CD4-positive, alpha-beta T cell treated with Interleukin-1 beta for 1 hour (primary cell): ENCODE data around the gene CHN2.

Source experiments
- DNase-seq, 2 donors: peaks; one replicate each; pipeline ENCODE4 v3.0.0-alpha.2; 2020 to 2022

The CHN2 gene

DNA sequence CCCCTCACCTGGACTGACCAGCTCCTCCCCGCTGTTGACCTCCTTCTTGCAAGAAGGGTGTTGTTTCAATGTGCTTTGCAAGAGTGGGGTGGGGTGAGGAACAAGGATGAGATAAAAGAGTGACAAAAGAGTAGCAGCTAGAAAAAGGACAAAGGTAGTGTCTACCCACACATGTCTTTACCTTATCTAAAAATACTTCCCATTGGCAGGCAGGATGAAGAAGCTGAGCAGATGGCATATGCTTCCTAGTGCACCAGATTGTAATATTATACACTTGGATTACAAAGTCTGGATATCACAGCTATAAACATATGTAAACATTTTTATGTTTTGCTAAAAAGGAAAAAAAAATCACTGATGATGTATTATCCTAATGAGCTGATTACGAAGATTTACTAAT is 34.5 kb downstream of the CHN2 start:
- no peak for DNase-seq

GRCh38 chr7:29229946-29230345 is 35.4 kb downstream of the CHN2 start:
- DNase-seq, result no peak

- no peak for DNase-seq
Measured at GRCh38 chr7:29230871-29231345, 36.3 kb downstream of the CHN2 start.

- DNase-seq, result no peak
Measured at GRCh38 chr7:29231671-29232232, 37.2 kb downstream of the CHN2 start.

- no peak for DNase-seq
Measured at GRCh38 chr7:29234438-29234837, 39.9 kb downstream of the CHN2 start.

- DNase-seq, result no peak
Measured at GRCh38 chr7:29236071-29236580, 41.6 kb downstream of the CHN2 start.

- no peak for DNase-seq
Measured at GRCh38 chr7:29236649-29237048, 42.1 kb downstream of the CHN2 start.

DNA sequence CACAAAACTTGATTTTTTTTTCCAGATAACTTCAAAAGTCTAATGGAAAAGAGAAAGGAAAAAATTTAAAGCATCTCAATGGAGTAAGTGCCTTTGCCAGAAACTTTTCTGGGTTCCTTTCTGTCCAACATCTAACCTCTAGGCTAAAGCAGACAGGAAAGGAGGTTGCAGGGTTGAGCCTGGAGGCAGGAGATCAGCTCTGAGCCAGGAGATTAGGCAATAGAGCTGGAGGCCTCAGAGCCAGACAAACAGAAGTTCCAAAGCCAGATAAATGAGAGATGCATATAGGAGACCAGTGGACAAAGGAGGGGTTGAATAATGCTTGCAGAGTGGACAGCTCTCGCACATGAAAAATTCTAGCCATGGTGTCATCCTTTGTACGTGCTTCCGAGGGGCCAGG is 42.9 kb downstream of the CHN2 start:
- no peak for DNase-seq

DNA sequence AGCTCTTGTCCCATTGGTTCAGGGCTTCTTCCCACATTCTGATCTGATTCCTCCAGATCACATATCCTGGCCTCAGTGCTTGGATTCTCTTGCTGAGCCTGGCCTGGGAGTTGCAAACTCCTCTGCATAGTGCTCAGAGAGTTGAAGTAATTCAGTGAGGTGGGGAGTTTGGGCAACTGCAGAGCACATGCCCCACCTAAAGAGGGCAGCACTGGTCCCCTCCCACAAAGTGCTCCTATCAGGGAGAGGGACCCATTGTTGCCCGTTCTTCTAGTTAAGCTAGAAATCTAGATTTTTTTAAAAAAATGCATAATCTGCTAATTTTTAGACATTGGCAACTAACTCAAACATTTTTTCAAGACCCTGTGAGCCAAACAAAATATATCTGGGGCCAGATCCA is 45.1 kb downstream of the CHN2 start:
- no peak for DNase-seq

DNA sequence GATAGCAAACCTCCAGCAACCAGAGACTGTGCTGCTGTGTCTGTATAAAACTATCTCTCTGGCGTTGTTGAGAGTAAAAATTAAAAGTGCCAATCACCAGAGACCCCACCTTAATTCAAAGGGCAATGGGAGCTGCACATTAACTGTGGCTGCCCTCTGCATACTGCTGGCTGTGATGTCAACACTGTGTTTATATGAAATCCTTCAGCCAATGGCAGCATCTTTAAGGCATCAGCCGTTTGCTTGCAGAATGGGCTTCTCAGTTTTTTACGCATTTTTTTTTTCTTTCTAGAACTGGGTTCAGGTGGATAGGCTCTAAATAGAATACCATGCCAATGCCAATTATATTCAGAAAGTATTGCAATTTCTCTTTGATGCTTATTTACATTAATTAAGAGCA is 47.7 kb downstream of the CHN2 start:
- no peak for DNase-seq

DNA sequence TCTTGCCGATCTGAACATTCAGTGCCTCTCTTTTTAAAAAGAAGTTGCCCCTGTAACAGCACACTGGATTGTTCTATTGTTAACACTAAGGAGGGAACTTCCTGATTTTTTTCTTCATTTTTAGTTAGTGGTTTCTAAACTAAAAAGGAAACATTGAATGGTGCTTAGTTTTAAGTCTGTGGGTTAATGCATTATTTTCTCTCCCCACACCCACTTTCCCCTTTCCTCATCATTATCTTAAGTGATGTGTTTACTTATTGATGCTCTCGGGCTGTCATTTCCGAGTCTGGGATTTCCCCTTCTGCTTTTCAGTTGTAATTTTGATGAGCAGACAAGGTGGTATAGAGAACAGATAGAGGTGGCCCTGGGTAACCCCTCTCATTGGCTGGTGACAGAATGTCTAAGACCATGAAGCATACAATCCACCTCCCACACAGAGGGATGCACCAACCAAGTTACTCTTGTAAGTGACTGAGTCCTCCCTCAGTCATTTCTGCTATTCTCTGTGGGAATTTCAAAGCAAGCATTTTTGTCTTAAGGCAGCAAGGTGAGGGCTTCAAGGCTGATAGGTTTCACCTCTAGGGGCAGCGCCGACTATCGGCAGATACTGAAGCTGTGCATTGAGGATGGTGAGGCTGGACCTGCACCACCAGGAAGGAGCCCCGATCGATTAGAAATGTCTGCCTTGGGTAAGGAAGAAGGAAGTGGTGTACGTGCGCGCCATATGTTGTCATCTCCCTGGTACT is 49.5 kb downstream of the CHN2 start:
- DNase-seq, result peak; percentile 38 to 56

GRCh38 chr7:29247224-29247962 is 52.8 kb downstream of the CHN2 start:
- no peak for DNase-seq

DNA sequence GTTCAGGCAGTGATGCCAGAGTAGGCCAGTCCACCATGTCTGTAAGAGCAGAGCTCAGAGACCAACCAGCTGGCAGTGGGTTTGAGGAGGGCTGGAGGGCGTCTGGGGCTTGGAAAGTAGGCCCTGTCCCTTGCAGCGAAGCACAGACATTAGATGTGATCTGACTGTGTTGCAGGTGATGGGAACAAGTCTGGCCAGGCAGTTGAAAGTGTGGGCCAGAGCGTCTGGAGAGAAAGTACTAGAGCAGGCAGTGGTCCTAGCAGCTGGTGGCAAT is 53.3 kb downstream of the CHN2 start:
- DNase-seq, result no peak

- DNase-seq, result no peak
Measured at GRCh38 chr7:29248713-29249382, 54.3 kb downstream of the CHN2 start.

- DNase-seq, result no peak
Measured at GRCh38 chr7:29249383-29249750, 54.8 kb downstream of the CHN2 start.

- DNase-seq, result no peak
Measured at GRCh38 chr7:29249860-29250259, 55.3 kb downstream of the CHN2 start.

GRCh38 chr7:29253225-29253624 is 58.6 kb downstream of the CHN2 start:
- DNase-seq, result no peak

- no peak for DNase-seq
Measured at GRCh38 chr7:29254591-29254990, 60.0 kb downstream of the CHN2 start.

- DNase-seq, result no peak
Measured at GRCh38 chr7:29255199-29255878, 60.8 kb downstream of the CHN2 start.

DNA sequence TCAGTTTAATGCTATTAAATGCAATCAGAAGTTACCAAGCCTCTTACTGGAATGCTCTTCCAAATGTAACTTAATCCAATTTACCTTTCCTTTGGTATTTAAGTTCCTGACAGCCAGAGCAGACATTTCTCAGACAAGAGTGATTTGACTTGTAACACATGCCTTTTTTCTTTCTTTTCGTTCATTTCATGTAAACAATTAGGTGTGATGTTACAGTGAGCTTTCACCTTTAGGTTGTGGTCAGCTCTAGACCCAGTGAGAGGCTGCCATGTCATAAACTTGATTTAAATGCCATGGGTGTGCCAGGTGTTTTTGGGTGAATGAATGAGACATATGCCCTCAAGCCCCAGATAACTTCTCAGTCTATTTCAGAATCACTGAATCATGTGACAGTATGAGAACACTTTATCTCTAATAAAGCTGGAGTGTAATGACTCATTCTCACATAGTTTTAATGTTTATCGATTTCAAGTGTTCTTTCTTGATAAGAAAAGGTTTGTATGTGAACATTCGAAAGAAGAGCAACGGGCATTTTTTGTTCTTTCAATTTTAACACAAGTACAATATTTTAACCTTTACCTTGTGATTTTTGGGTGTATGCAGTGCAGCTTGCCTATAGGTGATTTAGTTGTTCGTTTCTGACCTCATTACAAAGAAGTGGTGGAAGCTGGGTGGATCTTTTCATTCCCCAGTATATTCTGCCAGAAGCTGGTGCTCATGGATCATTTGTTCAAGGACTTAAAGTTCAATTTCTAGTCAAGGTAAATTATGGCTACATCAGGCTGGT is 61.5 kb downstream of the CHN2 start:
- DNase-seq, result no peak

DNA sequence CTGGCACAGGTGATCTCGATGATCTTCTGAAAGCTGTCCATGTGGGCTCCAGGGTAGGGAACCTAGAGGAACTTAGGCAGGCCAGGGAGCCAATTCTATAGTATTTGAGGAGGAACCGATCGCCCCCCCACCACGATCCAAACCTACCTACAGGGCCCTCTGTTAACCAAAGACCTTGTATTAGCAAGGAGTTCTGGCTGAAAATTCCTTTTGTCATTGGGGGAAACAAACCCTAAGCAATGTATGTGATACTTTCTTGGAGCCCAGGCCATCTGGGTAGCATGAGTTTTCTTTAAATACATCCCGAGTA is 62.1 kb downstream of the CHN2 start:
- no peak for DNase-seq

GRCh38 chr7:29258951-29259350 is 64.4 kb downstream of the CHN2 start:
- no peak for DNase-seq
